Neural crest cell (in vitro differentiated cells): Measurements from ENCODE around the gene MSN. TPM values are rescaled to one million over a fixed set of nuclear protein-coding genes. Genes with fewer than 3 reads are reported as not detected.

Source experiments
- DNase-seq: peaks from one replicate; pipeline ENCODE4 v3.0.0; 2021; ENCODE audit warnings: low read depth, mixed read lengths, low spot score
- H3K27ac Mint-ChIP-seq: one replicate; pipeline ENCODE4 v1.8.0; 2021; ENCODE audit warnings: mild to moderate bottlenecking, mixed read lengths; ENCODE audit not compliant: unreplicated experiment
- H3K27me3 Mint-ChIP-seq: 2 replicates; pipeline ENCODE4 v1.8.0; 2021; ENCODE audit warnings: low read depth, mild to moderate bottlenecking, mixed read lengths
- H3K36me3 Mint-ChIP-seq: 2 replicates; pipeline ENCODE4 v1.8.0; 2021; ENCODE audit warnings: low read depth, mild to moderate bottlenecking, mixed read lengths
- H3K4me1 Mint-ChIP-seq: 2 replicates; pipeline ENCODE4 v1.8.0; 2021; ENCODE audit warnings: mixed read lengths
- H3K4me3 Mint-ChIP-seq: one replicate; pipeline ENCODE4 v1.8.0; 2021; ENCODE audit warnings: mild to moderate bottlenecking, mixed read lengths
- H3K9me3 Mint-ChIP-seq: 2 replicates; pipeline ENCODE4 v1.8.0; 2021; ENCODE audit warnings: mixed read lengths
- total RNA-seq: library from RNA; stranded (reverse); gene quantifications from 2 replicates; pipeline ENCODE4 v1.2.1, GENCODE V29; 2021
- TF ChIP-seq, protein P1 (sequence below): fragments of 200-600 bp; sonication (generic); conservative IDR thresholded peaks from 2 replicates; pipeline ENCODE4 v1.5.0; 2021; ENCODE audit warnings: antibody characterized with exemption, mild to moderate bottlenecking

The MSN gene
- total RNA-seq, 1 donor from 2014 or later = 184 TPM

DNA sequence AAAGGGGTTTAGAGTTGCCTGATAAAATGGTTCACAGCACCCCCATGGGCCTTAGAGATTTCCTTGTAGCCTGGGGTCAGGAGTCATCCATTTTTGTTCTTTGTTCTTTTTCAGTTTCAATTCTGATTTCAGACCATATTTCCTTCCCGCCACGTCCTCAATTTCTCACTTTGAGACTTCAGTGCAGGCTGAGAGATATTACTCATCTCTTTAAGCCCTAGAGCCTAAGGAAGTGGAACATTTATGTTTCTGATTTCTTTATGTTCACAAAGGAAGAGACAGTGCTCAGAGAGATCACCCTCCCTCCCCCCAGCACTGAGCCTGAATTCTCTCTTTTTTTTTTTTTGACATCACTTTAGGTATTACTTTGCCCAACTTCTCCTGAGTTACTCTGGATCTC is 56.3 kb downstream of the MSN start:
- H3K36me3 Mint-ChIP-seq = peaks cover 27% of the 10 kb centered on the region

GRCh38 chrX:65726715-65727114 is 59.3 kb downstream of the MSN start:
- H3K4me3 Mint-ChIP-seq = no peak overlapping the region
- peak overlapping the region; percentile 46 for H3K27ac Mint-ChIP-seq
- DNase-seq = no peak
- H3K4me1 Mint-ChIP-seq = peaks cover 14% of the 10 kb centered on the region
- peaks cover 31% of the 10 kb centered on the region for H3K36me3 Mint-ChIP-seq
- TF ChIP-seq, protein P1, sequence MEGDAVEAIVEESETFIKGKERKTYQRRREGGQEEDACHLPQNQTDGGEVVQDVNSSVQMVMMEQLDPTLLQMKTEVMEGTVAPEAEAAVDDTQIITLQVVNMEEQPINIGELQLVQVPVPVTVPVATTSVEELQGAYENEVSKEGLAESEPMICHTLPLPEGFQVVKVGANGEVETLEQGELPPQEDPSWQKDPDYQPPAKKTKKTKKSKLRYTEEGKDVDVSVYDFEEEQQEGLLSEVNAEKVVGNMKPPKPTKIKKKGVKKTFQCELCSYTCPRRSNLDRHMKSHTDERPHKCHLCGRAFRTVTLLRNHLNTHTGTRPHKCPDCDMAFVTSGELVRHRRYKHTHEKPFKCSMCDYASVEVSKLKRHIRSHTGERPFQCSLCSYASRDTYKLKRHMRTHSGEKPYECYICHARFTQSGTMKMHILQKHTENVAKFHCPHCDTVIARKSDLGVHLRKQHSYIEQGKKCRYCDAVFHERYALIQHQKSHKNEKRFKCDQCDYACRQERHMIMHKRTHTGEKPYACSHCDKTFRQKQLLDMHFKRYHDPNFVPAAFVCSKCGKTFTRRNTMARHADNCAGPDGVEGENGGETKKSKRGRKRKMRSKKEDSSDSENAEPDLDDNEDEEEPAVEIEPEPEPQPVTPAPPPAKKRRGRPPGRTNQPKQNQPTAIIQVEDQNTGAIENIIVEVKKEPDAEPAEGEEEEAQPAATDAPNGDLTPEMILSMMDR = no peak
- H3K27me3 Mint-ChIP-seq = no peaks in the 10 kb centered on the region
- H3K9me3 Mint-ChIP-seq = peaks cover 6% of the 10 kb centered on the region

More for the DNA sequence above, 56.3 kb downstream of the MSN start:
- DNase-seq = no peak
- H3K4me3 Mint-ChIP-seq = no peak overlapping the region
- H3K27ac Mint-ChIP-seq = no peak overlapping the region
- peaks cover 14% of the 10 kb centered on the region for H3K4me1 Mint-ChIP-seq
- H3K9me3 Mint-ChIP-seq = peaks cover 9% of the 10 kb centered on the region
- TF ChIP-seq, protein P1 = no peak
- no peaks in the 10 kb centered on the region for H3K27me3 Mint-ChIP-seq

DNA sequence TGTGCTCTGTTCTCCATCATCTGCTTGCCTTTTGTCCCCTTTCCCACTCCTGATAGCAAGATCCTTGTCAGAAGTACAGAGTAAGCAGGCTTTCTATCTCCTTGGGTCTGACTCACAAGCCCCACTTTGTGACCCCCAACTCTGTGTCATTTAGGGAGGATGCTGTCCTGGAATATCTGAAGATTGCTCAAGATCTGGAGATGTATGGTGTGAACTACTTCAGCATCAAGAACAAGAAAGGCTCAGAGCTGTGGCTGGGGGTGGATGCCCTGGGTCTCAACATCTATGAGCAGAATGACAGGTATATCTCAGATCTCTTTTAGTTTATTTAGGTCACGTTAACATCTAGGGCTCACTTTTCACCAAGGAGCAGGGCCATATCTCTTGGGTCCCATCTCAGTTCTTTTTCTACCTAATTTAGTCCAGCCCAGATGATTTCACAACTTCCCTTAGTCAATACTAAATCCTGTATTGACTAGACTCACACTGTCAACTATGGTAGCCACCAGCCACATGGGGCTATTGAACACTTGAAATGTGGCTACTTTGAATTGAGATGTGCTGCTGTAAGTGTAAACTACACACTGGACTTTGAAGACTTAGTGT is 64.3 kb downstream of the MSN start:
- TF ChIP-seq, protein P1 = no peak
- Mint-ChIP-seq H3K27me3 (no peaks in the 10 kb centered on the region), H3K4me1 (peaks cover 3% of the 10 kb centered on the region), H3K9me3 (peaks cover 6% of the 10 kb centered on the region), H3K4me3 (no peak overlapping the region), H3K27ac (no peak overlapping the region), H3K36me3 (peaks cover 51% of the 10 kb centered on the region)
- DNase-seq = no peak

DNA sequence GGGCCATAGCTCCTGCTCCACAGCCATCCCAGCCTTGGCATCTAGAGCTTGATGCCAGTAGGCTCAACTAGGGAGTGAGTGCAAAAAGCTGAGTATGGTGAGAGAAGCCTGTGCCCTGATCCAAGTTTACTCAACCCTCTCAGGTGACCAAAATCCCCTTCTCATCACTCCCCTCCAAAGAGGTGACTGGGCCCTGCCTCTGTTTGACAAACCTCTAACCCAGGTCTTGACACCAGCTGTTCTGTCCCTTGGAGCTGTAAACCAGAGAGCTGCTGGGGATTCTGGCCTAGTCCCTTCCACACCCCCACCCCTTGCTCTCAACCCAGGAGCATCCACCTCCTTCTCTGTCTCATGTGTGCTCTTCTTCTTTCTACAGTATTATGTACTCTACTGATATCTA is 73.5 kb downstream of the MSN start:
- TF ChIP-seq, protein P1 = no peak
- Mint-ChIP-seq H3K27ac (no peak overlapping the region), H3K9me3 (peaks cover 2% of the 10 kb centered on the region), H3K27me3 (no peaks in the 10 kb centered on the region), H3K36me3 (peaks cover 30% of the 10 kb centered on the region), H3K4me3 (no peak overlapping the region), H3K4me1 (no peaks in the 10 kb centered on the region)
- DNase-seq = no peak

DNA sequence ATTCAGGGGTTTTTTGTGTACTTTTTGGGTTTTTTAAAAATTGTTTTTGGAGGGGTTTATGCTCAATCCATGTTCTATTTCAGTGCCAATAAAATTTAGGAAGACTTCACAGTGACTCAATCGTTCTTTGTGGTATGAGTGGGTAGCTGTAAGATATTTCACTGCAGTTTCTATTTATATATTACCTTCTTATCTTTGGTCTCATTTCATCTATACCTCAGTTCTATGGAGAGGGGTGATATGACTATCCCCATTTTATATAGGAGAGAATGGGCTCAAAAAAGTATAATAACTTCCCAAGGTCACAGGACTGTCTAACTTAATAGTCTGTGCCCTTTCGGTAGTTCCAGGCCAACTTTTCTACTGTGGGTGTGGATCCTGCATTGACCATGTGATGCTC is 74.4 kb downstream of the MSN start:
- Mint-ChIP-seq H3K36me3 (peaks cover 28% of the 10 kb centered on the region), H3K9me3 (peaks cover 2% of the 10 kb centered on the region), H3K4me3 (no peak overlapping the region), H3K27ac (no peak overlapping the region), H3K4me1 (no peaks in the 10 kb centered on the region), H3K27me3 (no peaks in the 10 kb centered on the region)
- no peak for DNase-seq
- TF ChIP-seq, protein P1 = no peak
